HepG2 (cell line): Measurements from ENCODE around the gene TPRKB. TPM values are rescaled to one million over a fixed set of nuclear protein-coding genes. Genes with fewer than 3 reads are reported as not detected.

Experiments used
- ATRX ChIP-seq: sonication (generic); formaldehyde crosslinking; IDR thresholded peaks from 2 replicates; pipeline ENCODE4 v1.4.0; 2020; ENCODE audit warnings: missing genetic modification reagents, borderline replicate concordance
- FOXK1 ChIP-seq: sonication (generic); formaldehyde crosslinking; IDR thresholded peaks from 2 replicates; pipeline ENCODE4 v1.4.0; 2020; ENCODE audit warnings: low read depth, missing genetic modification reagents, borderline replicate concordance
- FOXK2 ChIP-seq: fragments of 450-650 bp; IDR thresholded peaks from 2 replicates; pipeline ENCODE4 v1.6.1; 2016
- HMG20B ChIP-seq: conservative IDR thresholded peaks from 2 replicates; pipeline ENCODE4 v1.6.1; 2016; ENCODE audit warnings: missing genetic modification reagents, missing compliant biosample characterization
- NONO ChIP-seq, 2 experiments: fragments of 450-650 bp in 1 of 2; sonication (generic) in 1 of 2; formaldehyde crosslinking in 1 of 2; IDR thresholded peaks in 1 of 2; conservative IDR thresholded peaks in 1 of 2; 2 replicates each; pipeline versions ENCODE4 v1.6.1 to v1.8.0; 2017 to 2022; ENCODE audit warnings: mild to moderate bottlenecking in 1 of 2, missing genetic modification reagents in 1 of 2, moderate library complexity in 1 of 2
- PHB2 ChIP-seq: fragments of 450-650 bp; IDR thresholded peaks from 2 replicates; pipeline ENCODE4 v1.6.1; 2018; ENCODE audit not compliant: partially characterized antibody
- PRPF4 ChIP-seq: fragments of 200-400 bp; formaldehyde crosslinking; IDR thresholded peaks from 2 replicates; pipeline ENCODE4 v1.6.1; 2016; ENCODE audit warnings: low read length, low read depth; ENCODE audit not compliant: poor library complexity, severe bottlenecking
- RFXAP ChIP-seq: sonication (generic); formaldehyde crosslinking; IDR thresholded peaks from 2 replicates; pipeline ENCODE4 v1.4.0; 2020; ENCODE audit warnings: missing genetic modification reagents, borderline replicate concordance
- SAFB2 ChIP-seq: sonication (generic); formaldehyde crosslinking; IDR thresholded peaks from 2 replicates; pipeline ENCODE4 v1.5.1; 2020; ENCODE audit warnings: missing genetic modification reagents, low read depth, mild to moderate bottlenecking, borderline replicate concordance
- THAP11 ChIP-seq: IDR thresholded peaks from 2 replicates; pipeline ENCODE4 v1.6.1; 2016; ENCODE audit warnings: missing biosample characterization, missing genetic modification reagents
- ZNF263 ChIP-seq: sonication (generic); formaldehyde crosslinking; IDR thresholded peaks from 2 replicates; pipeline ENCODE4 v1.4.0; 2020; ENCODE audit warnings: missing genetic modification reagents
- ZNF274 ChIP-seq: sonication (generic); formaldehyde crosslinking; IDR thresholded peaks from 2 replicates; pipeline ENCODE4 v1.5.1; 2020; ENCODE audit warnings: mild to moderate bottlenecking, missing genetic modification reagents
- ZNF383 ChIP-seq: sonication (generic); formaldehyde crosslinking; IDR thresholded peaks from 2 replicates; pipeline ENCODE4 v1.4.0; 2020; ENCODE audit warnings: missing genetic modification reagents, mild to moderate bottlenecking, borderline replicate concordance
- ZNF709 ChIP-seq: sonication (generic); formaldehyde crosslinking; IDR thresholded peaks from 2 replicates; pipeline ENCODE4 v1.5.0; 2020; ENCODE audit warnings: mild to moderate bottlenecking, missing genetic modification reagents
- ZNF883 ChIP-seq: sonication (generic); formaldehyde crosslinking; IDR thresholded peaks from 2 replicates; pipeline ENCODE4 v1.5.1; 2020; ENCODE audit warnings: mild to moderate bottlenecking, missing genetic modification reagents; ENCODE audit errors: not compliant biosample characterization
- ZSCAN31 ChIP-seq: sonication (generic); formaldehyde crosslinking; IDR thresholded peaks from 2 replicates; pipeline ENCODE4 v1.5.0; 2020; ENCODE audit warnings: low read depth, mild to moderate bottlenecking, missing genetic modification reagents
- polyA plus RNA-seq, 8 experiments: library from polyadenylated mRNA; depleted of rRNA in 3 of 8; stranded (reverse) in 7 of 8; unstranded in 1 of 8; fragments of >200 nt; fragmentation: Illumina TruSeq in 4 of 8; extraction: Trizol in 4 of 8; gene quantifications; 2 replicates each; pipeline versions ENCODE4 v1.2.1 to v1.2.3, GENCODE V29; 2011 to 2016; ENCODE audit warnings: low read depth in 4 of 8, missing spikeins in 1 of 8, mixed read lengths in 1 of 8; ENCODE audit not compliant: insufficient read depth in 1 of 8
- total RNA-seq, 5 experiments: library from RNA; depleted of rRNA; stranded (reverse); fragments of >200 nt; fragmentation: Illumina TruSeq; extraction: Trizol; gene quantifications; 2 replicates each; pipeline ENCODE4 v1.2.3, GENCODE V29; 2016; ENCODE audit warnings: low read depth in 1 of 5
- TF ChIP-seq, protein P1 (sequence below): sonication (generic); formaldehyde crosslinking; conservative IDR thresholded peaks from 2 replicates; pipeline ENCODE4 v1.5.0; 2020; ENCODE audit warnings: missing genetic modification reagents
- TF ChIP-seq, protein P2 (sequence below): sonication (generic); formaldehyde crosslinking; IDR thresholded peaks from 2 replicates; pipeline ENCODE4 v1.4.0; 2020; ENCODE audit warnings: missing genetic modification reagents
- TF ChIP-seq, protein P3 (sequence below): sonication (generic); formaldehyde crosslinking; IDR thresholded peaks from 2 replicates; pipeline ENCODE4 v1.4.0; 2020; ENCODE audit warnings: low read depth, missing genetic modification reagents

Gene TPRKB
- total and polyA plus RNA-seq, 2 of the 13 experiments (the other 11 are each of a cell fraction or from before 2014, with no cell fraction given), result 32.0 to 58.0 TPM

DNA sequence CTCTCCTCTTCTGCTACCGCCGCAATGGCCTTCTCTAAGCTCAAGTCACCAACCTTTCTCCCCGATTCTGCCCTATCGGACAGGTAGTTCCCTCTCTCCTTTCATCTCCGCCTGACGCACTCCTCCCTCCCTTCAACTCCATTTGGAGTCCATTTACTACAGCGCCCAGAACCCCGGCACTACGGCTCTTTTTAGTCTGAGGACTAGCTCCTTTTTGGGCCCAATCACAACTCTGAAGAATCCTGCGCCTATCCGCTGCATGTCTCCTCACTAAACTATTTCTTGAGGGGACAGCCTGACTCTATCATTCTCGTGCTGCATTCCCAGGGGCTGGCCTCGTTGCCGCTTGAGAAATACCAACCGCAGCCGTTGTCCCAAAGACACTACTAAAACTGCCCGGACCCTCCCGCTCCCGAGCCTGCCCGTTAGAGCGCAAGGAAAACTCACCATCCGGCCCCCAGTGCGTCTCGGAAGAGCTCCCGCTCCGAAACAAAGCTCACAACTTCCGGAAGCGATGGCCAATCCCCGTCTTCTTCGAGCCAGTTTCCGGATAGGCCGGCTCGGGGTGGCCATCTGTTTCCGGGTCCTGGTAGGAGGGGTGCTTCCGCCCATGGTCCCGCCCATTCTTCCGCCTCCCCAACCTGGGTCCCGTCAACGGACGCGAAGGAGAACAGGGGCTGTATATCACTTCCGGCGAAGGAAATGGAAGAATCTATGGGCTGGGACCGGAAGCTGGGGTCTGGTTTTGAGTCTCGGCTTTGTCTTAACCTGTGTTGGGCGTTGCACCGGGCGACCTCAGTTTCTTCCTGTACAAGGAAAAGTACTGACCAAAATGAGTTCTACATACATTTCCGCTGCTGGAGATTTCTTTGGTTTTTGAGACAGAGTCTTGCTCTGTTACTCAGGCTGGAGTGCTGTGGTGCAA, at the start of gene TPRKB (continued):
- TF ChIP-seq, protein P1, sequence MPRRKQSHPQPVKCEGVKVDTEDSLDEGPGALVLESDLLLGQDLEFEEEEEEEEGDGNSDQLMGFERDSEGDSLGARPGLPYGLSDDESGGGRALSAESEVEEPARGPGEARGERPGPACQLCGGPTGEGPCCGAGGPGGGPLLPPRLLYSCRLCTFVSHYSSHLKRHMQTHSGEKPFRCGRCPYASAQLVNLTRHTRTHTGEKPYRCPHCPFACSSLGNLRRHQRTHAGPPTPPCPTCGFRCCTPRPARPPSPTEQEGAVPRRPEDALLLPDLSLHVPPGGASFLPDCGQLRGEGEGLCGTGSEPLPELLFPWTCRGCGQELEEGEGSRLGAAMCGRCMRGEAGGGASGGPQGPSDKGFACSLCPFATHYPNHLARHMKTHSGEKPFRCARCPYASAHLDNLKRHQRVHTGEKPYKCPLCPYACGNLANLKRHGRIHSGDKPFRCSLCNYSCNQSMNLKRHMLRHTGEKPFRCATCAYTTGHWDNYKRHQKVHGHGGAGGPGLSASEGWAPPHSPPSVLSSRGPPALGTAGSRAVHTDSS (CRISPR knock-in tag), result no peak
- TF ChIP-seq ZSCAN31 (CRISPR knock-in tag) (no peak; the same call in 1 of the 2 replicates), ZNF263 (CRISPR knock-in tag) (peak; percentile 68; the same call in 1 of the 2 replicates), PRPF4 (peak; percentile 27), HMG20B (0 out of 2 replicates have a peak, but pooled peaks have one; percentile 58), RFXAP (peak; percentile 70), FOXK1 (CRISPR knock-in tag) (peak; percentile 96), ZNF274 (CRISPR knock-in tag) (peak; percentile 90), THAP11 (CRISPR knock-in tag) (peak; percentile 97), PHB2 (no peak), ZNF709 (CRISPR knock-in tag) (peak; percentile 99), NONO (IDR thresholded peaks at IDR 0.05) (no peak), NONO (CRISPR knock-in tag; conservative IDR thresholded peaks at IDR 0.05) (peak; percentile 91), ZNF883 (CRISPR knock-in tag) (peak; percentile 95), FOXK2 (peak; percentile 13; the same call in 1 of the 2 replicates), SAFB2 (CRISPR knock-in tag) (no peak; the same call in none of the 2 replicates), ZNF383 (peak; percentile 45; the same call in 1 of the 2 replicates), ATRX (CRISPR knock-in tag) (no peak)
- TF ChIP-seq, protein P2, sequence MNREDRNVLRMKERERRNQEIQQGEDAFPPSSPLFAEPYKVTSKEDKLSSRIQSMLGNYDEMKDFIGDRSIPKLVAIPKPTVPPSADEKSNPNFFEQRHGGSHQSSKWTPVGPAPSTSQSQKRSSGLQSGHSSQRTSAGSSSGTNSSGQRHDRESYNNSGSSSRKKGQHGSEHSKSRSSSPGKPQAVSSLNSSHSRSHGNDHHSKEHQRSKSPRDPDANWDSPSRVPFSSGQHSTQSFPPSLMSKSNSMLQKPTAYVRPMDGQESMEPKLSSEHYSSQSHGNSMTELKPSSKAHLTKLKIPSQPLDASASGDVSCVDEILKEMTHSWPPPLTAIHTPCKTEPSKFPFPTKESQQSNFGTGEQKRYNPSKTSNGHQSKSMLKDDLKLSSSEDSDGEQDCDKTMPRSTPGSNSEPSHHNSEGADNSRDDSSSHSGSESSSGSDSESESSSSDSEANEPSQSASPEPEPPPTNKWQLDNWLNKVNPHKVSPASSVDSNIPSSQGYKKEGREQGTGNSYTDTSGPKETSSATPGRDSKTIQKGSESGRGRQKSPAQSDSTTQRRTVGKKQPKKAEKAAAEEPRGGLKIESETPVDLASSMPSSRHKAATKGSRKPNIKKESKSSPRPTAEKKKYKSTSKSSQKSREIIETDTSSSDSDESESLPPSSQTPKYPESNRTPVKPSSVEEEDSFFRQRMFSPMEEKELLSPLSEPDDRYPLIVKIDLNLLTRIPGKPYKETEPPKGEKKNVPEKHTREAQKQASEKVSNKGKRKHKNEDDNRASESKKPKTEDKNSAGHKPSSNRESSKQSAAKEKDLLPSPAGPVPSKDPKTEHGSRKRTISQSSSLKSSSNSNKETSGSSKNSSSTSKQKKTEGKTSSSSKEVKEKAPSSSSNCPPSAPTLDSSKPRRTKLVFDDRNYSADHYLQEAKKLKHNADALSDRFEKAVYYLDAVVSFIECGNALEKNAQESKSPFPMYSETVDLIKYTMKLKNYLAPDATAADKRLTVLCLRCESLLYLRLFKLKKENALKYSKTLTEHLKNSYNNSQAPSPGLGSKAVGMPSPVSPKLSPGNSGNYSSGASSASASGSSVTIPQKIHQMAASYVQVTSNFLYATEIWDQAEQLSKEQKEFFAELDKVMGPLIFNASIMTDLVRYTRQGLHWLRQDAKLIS (CRISPR knock-in tag), result 0 out of 2 replicates have a peak, but pooled peaks have one; percentile 21
- TF ChIP-seq, protein P3, sequence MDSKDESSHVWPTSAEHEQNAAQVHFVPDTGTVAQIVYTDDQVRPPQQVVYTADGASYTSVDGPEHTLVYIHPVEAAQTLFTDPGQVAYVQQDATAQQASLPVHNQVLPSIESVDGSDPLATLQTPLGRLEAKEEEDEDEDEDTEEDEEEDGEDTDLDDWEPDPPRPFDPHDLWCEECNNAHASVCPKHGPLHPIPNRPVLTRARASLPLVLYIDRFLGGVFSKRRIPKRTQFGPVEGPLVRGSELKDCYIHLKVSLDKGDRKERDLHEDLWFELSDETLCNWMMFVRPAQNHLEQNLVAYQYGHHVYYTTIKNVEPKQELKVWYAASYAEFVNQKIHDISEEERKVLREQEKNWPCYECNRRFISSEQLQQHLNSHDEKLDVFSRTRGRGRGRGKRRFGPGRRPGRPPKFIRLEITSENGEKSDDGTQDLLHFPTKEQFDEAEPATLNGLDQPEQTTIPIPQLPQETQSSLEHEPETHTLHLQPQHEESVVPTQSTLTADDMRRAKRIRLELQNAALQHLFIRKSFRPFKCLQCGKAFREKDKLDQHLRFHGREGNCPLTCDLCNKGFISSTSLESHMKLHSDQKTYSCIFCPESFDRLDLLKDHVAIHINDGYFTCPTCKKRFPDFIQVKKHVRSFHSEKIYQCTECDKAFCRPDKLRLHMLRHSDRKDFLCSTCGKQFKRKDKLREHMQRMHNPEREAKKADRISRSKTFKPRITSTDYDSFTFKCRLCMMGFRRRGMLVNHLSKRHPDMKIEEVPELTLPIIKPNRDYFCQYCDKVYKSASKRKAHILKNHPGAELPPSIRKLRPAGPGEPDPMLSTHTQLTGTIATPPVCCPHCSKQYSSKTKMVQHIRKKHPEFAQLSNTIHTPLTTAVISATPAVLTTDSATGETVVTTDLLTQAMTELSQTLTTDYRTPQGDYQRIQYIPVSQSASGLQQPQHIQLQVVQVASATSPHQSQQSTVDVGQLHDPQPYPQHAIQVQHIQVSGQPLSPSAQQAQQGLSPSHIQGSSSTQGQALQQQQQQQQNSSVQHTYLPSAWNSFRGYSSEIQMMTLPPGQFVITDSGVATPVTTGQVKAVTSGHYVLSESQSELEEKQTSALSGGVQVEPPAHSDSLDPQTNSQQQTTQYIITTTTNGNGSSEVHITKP, result peak; percentile 89
